ENCODE data around the gene ZNF598.
"Not testable (repeated sequence)": the region's sequence is repeated elsewhere in the genome, so short reads cannot be mapped to it uniquely, and the experiment has no call there.

The ZNF598 gene

GRCh38 chr16:1974157-1975070 is 35.2 kb downstream of the ZNF598 start:
- DNase-seq, result no peak

- DNase-seq, result no peak
Measured at GRCh38 chr16:1973461-1974156, 36.0 kb downstream of the ZNF598 start.

- DNase-seq, result no peak
Measured at GRCh38 chr16:1972490-1972877, 37.1 kb downstream of the ZNF598 start.

- DNase-seq, result peak; percentile 90
Measured at GRCh38 chr16:1971796-1972489, 37.7 kb downstream of the ZNF598 start, which contains the start of gene TBL3. TSS of gene TBL3 (plus strand) at chr16:1972053. CDS start at chr16:1972165, 112 bp downstream.

- DNase-seq, result no peak
Measured at GRCh38 chr16:1968146-1968953, 41.3 kb downstream of the ZNF598 start.

- DNase-seq, result no peak
Measured at GRCh38 chr16:1966460-1966859, 43.2 kb downstream of the ZNF598 start, which contains the start of gene RNF151. TSS of gene RNF151 (plus strand) at chr16:1966856. CDS start at chr16:1966882, 26 bp downstream.

- no peak for DNase-seq
Measured at GRCh38 chr16:1965396-1966001, 44.1 kb downstream of the ZNF598 start.

GRCh38 chr16:1964506-1965395 is 44.9 kb downstream of the ZNF598 start, which contains the start of gene RPS2:
TSS of gene RPS2 (minus strand) at chr16:1964826. CDS start at chr16:1964625, 201 bp downstream.
- DNase-seq, result peak; percentile 99

- DNase-seq, result no peak
Measured at GRCh38 chr16:1963806-1964505, 45.7 kb downstream of the ZNF598 start.

- DNase-seq, result not testable (repeated sequence)
Measured at GRCh38 chr16:1962161-1963153, 47.2 kb downstream of the ZNF598 start.

- no peak for DNase-seq
Measured at GRCh38 chr16:1961651-1962067, 48.0 kb downstream of the ZNF598 start.

- DNase-seq, result no peak
Measured at GRCh38 chr16:1960665-1961630, 48.7 kb downstream of the ZNF598 start.

GRCh38 chr16:1959269-1960039 is 50.2 kb downstream of the ZNF598 start, which contains the start of gene NDUFB10:
TSS of gene NDUFB10 (plus strand) at chr16:1959538. CDS start at chr16:1959625, 87 bp downstream.
- DNase-seq, result peak; percentile 65

GRCh38 chr16:1958715-1959268 is 50.8 kb downstream of the ZNF598 start:
- DNase-seq, result no peak

- not testable (repeated sequence) for DNase-seq
Measured at GRCh38 chr16:1958143-1958491, 51.5 kb downstream of the ZNF598 start.
